ENCODE measurements around the gene CCM2. TPM values are rescaled to one million over a fixed set of nuclear protein-coding genes. Genes with fewer than 3 reads are reported as not detected.
A peak's percentile ranks its signal among the peaks of the same experiment; 100 is the strongest.

The CCM2 gene
- total and polyA plus RNA-seq, 9 donors, result 16.2 to 34.6 (median 23.1) TPM

- Histone ChIP-seq H3K36me3 (no peaks in the 10 kb centered on the region), H3K4me1 (ENCODE audit: insufficient read depth) (no peaks in the 10 kb centered on the region), H3K9me3 (no peaks in the 10 kb centered on the region), H3K27me3 (no peaks in the 10 kb centered on the region), H3K27ac (no peak overlapping the region), H3K4me3 (no peak overlapping the region)
- 73 to 84% (median 77%) methylated on average over 4 of the region's 4 CpGs for WGBS, 3 donors
- TF ChIP-seq POLR2A (IDR thresholded peaks at IDR 0.05), result no peak
- no peak for TF ChIP-seq EP300 (IDR thresholded peaks at IDR 0.05)
- TF ChIP-seq CTCF (IDR thresholded peaks at IDR 0.05), result no peak
- intact Hi-C loops (cut with DNase I), result loop anchor here in 2 of 4 donors (10.0 kb wide), 3 partner anchors 133 to 233 kb away; partner anchors contain the start of gene PURB (in 1 of the 2)
- DNase-seq, result no peak
These were observed 118.3 kb downstream of the CCM2 start for GRCh38 chr7:45118292-45118691.

- TF ChIP-seq CTCF (IDR thresholded peaks at IDR 0.05) (no peak), EP300 (IDR thresholded peaks at IDR 0.05) (no peak), POLR2A (IDR thresholded peaks at IDR 0.05) (no peak)
- intact Hi-C loops (cut with DNase I), result loop anchor here in 2 of 4 donors (10.0 kb wide), 3 partner anchors 134 to 234 kb away; partner anchors contain the start of gene PURB (in 1 of the 2)
These were observed 118.9 kb downstream of the CCM2 start for GRCh38 chr7:45118889-45119331.

GRCh38 chr7:45119550-45119949, 119.5 kb downstream of the CCM2 start:
- Histone ChIP-seq H3K4me1 (ENCODE audit: insufficient read depth) (no peaks in the 10 kb centered on the region), H3K9me3 (no peaks in the 10 kb centered on the region), H3K4me3 (no peak overlapping the region), H3K36me3 (no peaks in the 10 kb centered on the region), H3K27me3 (no peaks in the 10 kb centered on the region), H3K27ac (no peak overlapping the region)
- 77 to 84% (median 83%) methylated on average over 3 of the region's 3 CpGs for WGBS, 3 donors
- TF ChIP-seq EP300 (IDR thresholded peaks at IDR 0.05) (no peak), POLR2A (IDR thresholded peaks at IDR 0.05) (no peak), CTCF (IDR thresholded peaks at IDR 0.05) (no peak)
- intact Hi-C loops (cut with DNase I), result loop anchor here in 2 of 4 donors (10.0 kb wide), 3 partner anchors 135 to 235 kb away; partner anchors contain the start of gene PURB (in 1 of the 2)
- no peak for DNase-seq

More at GRCh38 chr7:45118889-45119331, 118.9 kb downstream of the CCM2 start:
- WGBS, 3 donors, result 86 to 93% (median 91%) methylated on average over 3 of the region's 3 CpGs
- no peaks in the 10 kb centered on the region for H3K27me3 ChIP-seq
- H3K27ac ChIP-seq, result no peak overlapping the region
- H3K36me3 ChIP-seq, result no peaks in the 10 kb centered on the region
- DNase-seq, result no peak
- H3K9me3 ChIP-seq, result no peaks in the 10 kb centered on the region
- no peak overlapping the region for H3K4me3 ChIP-seq
- no peaks in the 10 kb centered on the region for H3K4me1 ChIP-seq (ENCODE audit: insufficient read depth)

- no peaks in the 10 kb centered on the region for H3K4me1 ChIP-seq (ENCODE audit: insufficient read depth)
- no peaks in the 10 kb centered on the region for H3K27me3 ChIP-seq
- DNase-seq, result peak in 1 of 5 donors; percentile 7
- intact Hi-C loops (cut with DNase I), result no loop called here
- no peak overlapping the region for H3K27ac ChIP-seq
- no peak for TF ChIP-seq POLR2A (IDR thresholded peaks at IDR 0.05)
- no peak for TF ChIP-seq CTCF (IDR thresholded peaks at IDR 0.05)
- TF ChIP-seq EP300 (IDR thresholded peaks at IDR 0.05), result no peak
- no peaks in the 10 kb centered on the region for H3K9me3 ChIP-seq
- no peak overlapping the region for H3K4me3 ChIP-seq
- H3K36me3 ChIP-seq, result no peaks in the 10 kb centered on the region
- WGBS, 3 donors, result 77 to 82% (median 81%) methylated on average over 16 of the region's 16 CpGs
These were observed 123.2 kb downstream of the CCM2 start for GRCh38 chr7:45122975-45123860.

Measured in ovary (tissue), 9 donors.